Measurements from ENCODE around the gene NEAT1.

NEAT1 gene

DNA sequence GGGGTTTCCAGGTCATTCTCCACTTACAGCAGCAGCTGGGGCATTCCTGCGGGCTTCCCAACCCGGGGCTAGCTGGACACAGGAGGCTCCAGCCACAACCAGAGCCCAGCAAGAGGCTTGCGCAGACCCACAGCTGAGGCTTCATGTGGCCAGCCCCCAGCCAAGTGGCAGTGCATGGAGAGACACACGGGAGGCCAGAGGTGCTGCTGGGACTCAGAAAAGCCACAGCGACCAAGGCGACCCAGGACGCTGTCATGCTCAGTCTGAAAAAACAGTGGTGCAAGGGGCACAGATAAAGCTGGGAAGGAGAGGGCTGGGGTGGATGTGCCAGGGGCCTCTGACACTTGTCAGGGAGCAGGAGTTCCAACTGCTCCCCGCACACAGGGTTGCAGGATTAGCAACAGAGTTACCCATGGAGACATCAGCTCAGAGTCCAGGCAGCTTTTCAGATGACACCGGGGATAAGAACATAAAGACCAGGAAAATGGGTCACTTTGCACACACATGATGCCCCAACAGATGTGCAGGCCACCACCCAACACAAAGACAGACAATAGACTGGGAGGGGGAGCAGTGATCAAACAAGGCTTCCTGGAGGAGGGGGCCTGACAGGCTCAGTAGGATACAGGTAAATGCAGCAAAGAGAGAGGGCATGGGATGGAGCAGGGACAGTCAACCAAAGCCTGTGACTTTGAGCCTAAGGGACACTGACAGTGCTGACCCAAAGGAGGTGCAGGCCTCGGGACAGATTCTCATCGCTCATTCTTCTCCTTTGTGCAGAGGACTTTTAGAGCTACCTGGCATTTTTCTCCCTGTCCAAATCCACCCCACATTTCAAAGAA, 6.9 kb upstream of the NEAT1 start:
- peaks cover 25% of the 10 kb centered on the region for H3K4me1 ChIP-seq

DNA sequence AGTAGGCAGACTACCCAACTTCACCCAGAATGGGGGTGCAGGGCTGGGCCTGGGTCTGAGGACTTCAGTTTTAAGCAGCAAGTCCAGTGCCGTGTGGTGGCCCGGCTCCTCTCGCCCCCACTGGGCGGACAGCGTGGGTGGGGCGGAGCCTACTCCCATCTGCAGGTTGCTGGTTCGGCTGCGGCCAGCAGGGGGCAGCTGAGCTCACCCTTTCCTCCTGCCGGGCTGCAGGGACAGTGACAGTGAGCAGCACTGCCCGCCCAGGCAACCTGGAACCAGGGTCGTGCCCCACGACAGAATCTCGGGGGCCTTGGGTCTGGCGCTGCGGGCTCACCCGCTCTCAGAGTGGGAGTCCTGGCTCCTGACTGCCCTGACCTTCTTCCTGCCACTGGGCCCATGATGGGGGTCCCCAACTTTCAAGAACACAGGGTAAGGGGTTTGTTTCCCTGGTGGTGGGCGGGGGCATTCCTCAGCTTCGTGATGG, 6.2 kb upstream of the NEAT1 start:
- Histone ChIP-seq H3K79me2 (peaks cover 25% of the 10 kb centered on the region), H3K36me3 (ENCODE audit: control insufficient read depth, insufficient read depth, low read length) (no peaks in the 10 kb centered on the region), H2AFZ (no peak overlapping the region), H3K9ac (no peak overlapping the region), H3K4me2 (ENCODE audit: low read length) (peak overlapping the region; percentile 77), H3K4me3 (ENCODE audit: low read depth, low read length) (peak overlapping the region; percentile 61), H3K27me3 (ENCODE audit: control insufficient read depth, insufficient read depth, low read length) (no peaks in the 10 kb centered on the region), H3K4me1 (peaks cover 27% of the 10 kb centered on the region), H3K9me3 (ENCODE audit: control insufficient read depth, low read length) (no peaks in the 10 kb centered on the region), H3K27ac (peak overlapping the region; percentile 100)
- TF ChIP-seq, protein P1, sequence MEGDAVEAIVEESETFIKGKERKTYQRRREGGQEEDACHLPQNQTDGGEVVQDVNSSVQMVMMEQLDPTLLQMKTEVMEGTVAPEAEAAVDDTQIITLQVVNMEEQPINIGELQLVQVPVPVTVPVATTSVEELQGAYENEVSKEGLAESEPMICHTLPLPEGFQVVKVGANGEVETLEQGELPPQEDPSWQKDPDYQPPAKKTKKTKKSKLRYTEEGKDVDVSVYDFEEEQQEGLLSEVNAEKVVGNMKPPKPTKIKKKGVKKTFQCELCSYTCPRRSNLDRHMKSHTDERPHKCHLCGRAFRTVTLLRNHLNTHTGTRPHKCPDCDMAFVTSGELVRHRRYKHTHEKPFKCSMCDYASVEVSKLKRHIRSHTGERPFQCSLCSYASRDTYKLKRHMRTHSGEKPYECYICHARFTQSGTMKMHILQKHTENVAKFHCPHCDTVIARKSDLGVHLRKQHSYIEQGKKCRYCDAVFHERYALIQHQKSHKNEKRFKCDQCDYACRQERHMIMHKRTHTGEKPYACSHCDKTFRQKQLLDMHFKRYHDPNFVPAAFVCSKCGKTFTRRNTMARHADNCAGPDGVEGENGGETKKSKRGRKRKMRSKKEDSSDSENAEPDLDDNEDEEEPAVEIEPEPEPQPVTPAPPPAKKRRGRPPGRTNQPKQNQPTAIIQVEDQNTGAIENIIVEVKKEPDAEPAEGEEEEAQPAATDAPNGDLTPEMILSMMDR (IDR thresholded peaks at IDR 0.05), result peak; percentile 89

More for the DNA sequence above, 6.9 kb upstream of the NEAT1 start:
- H3K4me2 ChIP-seq (ENCODE audit: low read length), result peak overlapping the region; percentile 77
- H3K27ac ChIP-seq, result peak overlapping the region; percentile 100
- no peaks in the 10 kb centered on the region for H3K27me3 ChIP-seq (ENCODE audit: control insufficient read depth, insufficient read depth, low read length)
- H3K36me3 ChIP-seq (ENCODE audit: control insufficient read depth, insufficient read depth, low read length), result no peaks in the 10 kb centered on the region
- H3K9ac ChIP-seq, result no peak overlapping the region
- peak overlapping the region; percentile 61 for H3K4me3 ChIP-seq (ENCODE audit: low read depth, low read length)
- TF ChIP-seq, protein P1 (IDR thresholded peaks at IDR 0.05), result no peak
- peaks cover 25% of the 10 kb centered on the region for H3K79me2 ChIP-seq
- no peaks in the 10 kb centered on the region for H3K9me3 ChIP-seq (ENCODE audit: control insufficient read depth, low read length)
- no peak overlapping the region for H2AFZ ChIP-seq

DNA sequence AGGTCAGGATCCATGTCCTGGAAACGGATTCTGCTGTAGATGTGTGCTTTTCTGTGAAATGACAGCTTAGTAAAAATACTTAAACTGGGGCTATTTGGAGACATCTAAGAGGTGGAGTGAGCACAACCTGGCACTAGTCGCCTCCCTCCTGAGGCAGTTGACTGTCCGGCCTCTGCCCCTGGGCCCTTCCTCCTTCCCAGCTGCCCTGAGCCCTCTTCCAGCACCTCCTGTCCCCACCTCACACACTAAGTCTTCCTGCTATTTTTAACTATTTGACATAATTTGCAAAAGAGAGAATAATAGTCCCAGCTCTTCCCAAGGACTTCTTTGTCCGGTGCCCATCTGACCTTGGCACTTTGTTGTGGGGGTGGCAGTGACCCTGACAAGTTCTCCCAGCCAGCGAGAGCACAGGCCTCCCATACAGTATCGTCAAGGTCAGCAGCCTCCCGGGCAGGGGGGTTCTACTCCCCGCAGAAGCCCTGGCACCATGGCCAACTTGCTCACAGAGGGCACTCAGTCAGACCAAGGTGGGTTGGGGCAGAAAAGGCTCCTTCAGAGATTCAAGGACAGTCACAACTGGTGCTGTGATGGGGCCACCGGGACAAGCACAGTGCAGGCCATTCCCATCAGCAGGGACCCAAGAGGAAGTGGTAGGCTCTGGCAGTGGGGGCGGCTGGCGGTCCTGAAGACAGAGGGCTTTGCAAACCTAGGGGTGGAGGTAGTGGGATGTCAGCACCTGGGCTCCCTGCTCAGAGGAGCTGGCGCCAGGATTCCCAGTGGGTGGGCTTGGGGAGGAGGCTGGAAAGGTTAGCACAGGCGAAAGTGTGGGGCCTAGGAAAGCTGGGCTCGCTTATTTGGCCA, 5.5 kb upstream of the NEAT1 start:
- H3K4me3 ChIP-seq (ENCODE audit: low read depth, low read length), result peak overlapping the region; percentile 67
- H3K4me1 ChIP-seq, result peaks cover 27% of the 10 kb centered on the region
- no peaks in the 10 kb centered on the region for H3K27me3 ChIP-seq (ENCODE audit: control insufficient read depth, insufficient read depth, low read length)
- peak overlapping the region; percentile 77 for H3K4me2 ChIP-seq (ENCODE audit: low read length)
- peak overlapping the region; percentile 33 for H2AFZ ChIP-seq
- peak overlapping the region; percentile 100 for H3K27ac ChIP-seq
- H3K36me3 ChIP-seq (ENCODE audit: control insufficient read depth, insufficient read depth, low read length), result no peaks in the 10 kb centered on the region
- no peaks in the 10 kb centered on the region for H3K9me3 ChIP-seq (ENCODE audit: control insufficient read depth, low read length)
- TF ChIP-seq, protein P1 (IDR thresholded peaks at IDR 0.05), result no peak
- no peak overlapping the region for H3K9ac ChIP-seq
- peaks cover 25% of the 10 kb centered on the region for H3K79me2 ChIP-seq

DNA sequence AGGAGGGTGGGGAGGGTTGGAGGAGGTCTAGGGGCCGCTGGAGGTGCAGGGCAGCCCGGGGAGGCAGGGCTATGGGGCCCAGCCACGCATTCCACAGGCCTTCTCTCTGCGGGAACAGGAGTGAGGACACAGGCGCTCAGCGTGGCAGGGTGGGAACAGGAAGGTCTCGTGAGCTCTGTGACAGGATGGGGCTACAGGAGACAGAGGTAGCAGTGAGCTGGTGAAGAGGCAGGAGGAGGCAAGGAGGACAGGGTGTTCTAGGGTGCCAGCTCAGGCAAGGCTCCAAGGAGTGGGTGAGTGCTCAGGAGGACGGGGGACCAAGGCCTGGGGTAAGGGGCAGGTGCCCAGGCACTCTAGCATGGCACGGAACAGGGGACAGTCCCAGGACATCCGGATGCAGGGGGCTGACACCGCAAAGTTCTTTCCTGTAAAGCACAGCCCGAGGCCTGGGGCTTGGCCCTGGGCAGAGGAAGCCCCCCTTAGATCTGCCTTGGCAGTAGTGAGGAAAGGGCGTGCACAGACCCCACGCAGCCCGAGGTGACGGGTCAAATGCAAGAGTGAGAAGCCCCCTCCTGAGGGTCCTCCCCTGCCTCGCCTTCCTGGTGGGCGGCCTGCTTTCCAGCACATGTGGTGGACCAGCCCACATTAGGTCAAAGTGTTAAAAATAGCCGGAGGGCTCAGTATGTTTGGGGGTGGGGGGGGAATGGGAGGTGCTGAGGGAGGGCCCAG, 4.7 kb upstream of the NEAT1 start:
- H3K4me3 ChIP-seq (ENCODE audit: low read depth, low read length), result peak overlapping the region; percentile 67

More for the DNA sequence above, 4.7 kb upstream of the NEAT1 start:
- peak overlapping the region; percentile 41 for H3K9ac ChIP-seq
- peak overlapping the region; percentile 100 for H3K27ac ChIP-seq
- H3K9me3 ChIP-seq (ENCODE audit: control insufficient read depth, low read length), result no peaks in the 10 kb centered on the region
- H3K4me1 ChIP-seq, result peaks cover 27% of the 10 kb centered on the region
- H2AFZ ChIP-seq, result no peak overlapping the region
- H3K79me2 ChIP-seq, result peaks cover 29% of the 10 kb centered on the region
- peak overlapping the region; percentile 94 for H3K4me2 ChIP-seq (ENCODE audit: low read length)
- H3K36me3 ChIP-seq (ENCODE audit: control insufficient read depth, insufficient read depth, low read length), result no peaks in the 10 kb centered on the region
- TF ChIP-seq, protein P1 (IDR thresholded peaks at IDR 0.05), result no peak
- no peaks in the 10 kb centered on the region for H3K27me3 ChIP-seq (ENCODE audit: control insufficient read depth, insufficient read depth, low read length)
